Right atrium auricular region (tissue), 2 donors: ENCODE measurements around the gene ATP6V0A1. TPM values are rescaled to one million over a fixed set of nuclear protein-coding genes. Genes with fewer than 3 reads are reported as not detected.

ENCODE experiments used
- DNase-seq: peaks from one replicate; pipeline ENCODE4 v3.0.0-alpha.2; 2019; ENCODE audit warnings: low spot score
- H3K27ac ChIP-seq, 2 donors: fragments of 200-600 bp; sonication (generic); 1 replicate in 1 of 2; 2 replicates in 1 of 2; pipeline ENCODE4 v1.5.1; 2016 to 2019
- H3K27me3 ChIP-seq, 2 donors: fragments of 200-600 bp; sonication (generic); one replicate each; pipeline versions ENCODE4 v1.5.1 to v1.6.0; 2017 to 2019
- H3K36me3 ChIP-seq: fragments of 200-600 bp; sonication (generic); one replicate; pipeline ENCODE4 v1.5.1; 2016
- H3K4me1 ChIP-seq, 2 donors: fragments of 200-600 bp; sonication (generic); one replicate each; pipeline versions ENCODE4 v1.5.1 to v1.6.0; 2017 to 2019
- H3K4me3 ChIP-seq, 2 donors: fragments of 200-600 bp; sonication (generic); 1 replicate in 1 of 2; 2 replicates in 1 of 2; pipeline ENCODE4 v1.5.1; 2017 to 2019; ENCODE audit warnings: mild to moderate bottlenecking in 1 of 2, moderate library complexity in 1 of 2
- H3K9me3 ChIP-seq, 2 donors: fragments of 200-600 bp; sonication (generic); one replicate each; pipeline ENCODE4 v1.5.1; 2019
- CTCF ChIP-seq, 2 donors: fragments of 200-600 bp; sonication (generic); IDR thresholded peaks; one replicate each; pipeline ENCODE4 v1.5.1; 2019; ENCODE audit warnings: antibody characterized with exemption in 2 of 2
- total RNA-seq, 2 donors: library from RNA; depleted of rRNA; stranded (reverse); fragments of >200 nt; gene quantifications; one replicate each; pipeline ENCODE4 v1.1.0, GENCODE V29; 2016

The ATP6V0A1 gene
- total RNA-seq, 2 donors from 2014 or later = 38.9 to 67.5 TPM

GRCh38 chr17:42509409-42509808 lies 50.7 kb downstream of the ATP6V0A1 start:
- Histone ChIP-seq H3K27me3 (no peaks in the 10 kb centered on the region), H3K27ac (no peak overlapping the region), H3K4me3 (no peak overlapping the region), H3K9me3 (no peaks in the 10 kb centered on the region), H3K4me1 (peaks cover 0 to 17% of the 10 kb centered on the region in 2 donors), H3K36me3 (peaks cover 68% of the 10 kb centered on the region)
- TF ChIP-seq CTCF (IDR thresholded peaks at IDR 0.05) = no peak
- DNase-seq = no peak

- Histone ChIP-seq H3K36me3 (peaks cover 68% of the 10 kb centered on the region), H3K4me1 (peaks cover 0 to 17% of the 10 kb centered on the region in 2 donors), H3K27ac (no peak overlapping the region), H3K4me3 (no peak overlapping the region), H3K9me3 (no peaks in the 10 kb centered on the region), H3K27me3 (no peaks in the 10 kb centered on the region)
- DNase-seq = no peak
- no peak for TF ChIP-seq CTCF (IDR thresholded peaks at IDR 0.05)
These were observed 51.2 kb downstream of the ATP6V0A1 start for GRCh38 chr17:42509841-42510240.

GRCh38 chr17:42512246-42512645 lies 53.6 kb downstream of the ATP6V0A1 start:
- DNase-seq = no peak
- no peak overlapping the region for H3K4me3 ChIP-seq
- peak overlapping the region; percentile 71 to 72 for H3K27ac ChIP-seq
- H3K4me1 ChIP-seq = peaks cover 0 to 30% of the 10 kb centered on the region in 2 donors
- peaks cover 55% of the 10 kb centered on the region for H3K36me3 ChIP-seq
- no peak for TF ChIP-seq CTCF (IDR thresholded peaks at IDR 0.05)
- H3K9me3 ChIP-seq = no peaks in the 10 kb centered on the region
- H3K27me3 ChIP-seq = no peaks in the 10 kb centered on the region

GRCh38 chr17:42512733-42513251 lies 54.1 kb downstream of the ATP6V0A1 start:
- no peak for DNase-seq
- Histone ChIP-seq H3K27ac (peak overlapping the region; percentile 71 to 72), H3K27me3 (no peaks in the 10 kb centered on the region), H3K4me1 (peaks cover 2 to 36% of the 10 kb centered on the region in 2 donors), H3K9me3 (no peaks in the 10 kb centered on the region), H3K36me3 (peaks cover 49% of the 10 kb centered on the region), H3K4me3 (no peak overlapping the region)
- no peak for TF ChIP-seq CTCF (IDR thresholded peaks at IDR 0.05)

- peaks cover 4 to 45% of the 10 kb centered on the region in 2 donors for H3K4me1 ChIP-seq
- no peak for TF ChIP-seq CTCF (IDR thresholded peaks at IDR 0.05)
- H3K9me3 ChIP-seq = no peaks in the 10 kb centered on the region
- peaks cover 40% of the 10 kb centered on the region for H3K36me3 ChIP-seq
- no peak overlapping the region for H3K4me3 ChIP-seq
- H3K27me3 ChIP-seq = no peaks in the 10 kb centered on the region
- no peak for DNase-seq
- H3K27ac ChIP-seq = peak overlapping the region; percentile 71 to 72
These were observed 55.0 kb downstream of the ATP6V0A1 start for GRCh38 chr17:42513686-42514085.

- Histone ChIP-seq H3K4me1 (peaks cover 4 to 51% of the 10 kb centered on the region in 2 donors), H3K36me3 (peaks cover 34% of the 10 kb centered on the region), H3K27ac (peak overlapping the region in 1 of 2 donors; percentile 71)
These were observed 55.6 kb downstream of the ATP6V0A1 start for GRCh38 chr17:42514279-42514678.

More at GRCh38 chr17:42514279-42514678, 55.6 kb downstream of the ATP6V0A1 start:
- H3K4me3 ChIP-seq = no peak overlapping the region
- TF ChIP-seq CTCF (IDR thresholded peaks at IDR 0.05) = no peak
- DNase-seq = no peak
- no peaks in the 10 kb centered on the region for H3K9me3 ChIP-seq
- H3K27me3 ChIP-seq = no peaks in the 10 kb centered on the region
